B cell (primary cell): Measurements from ENCODE around the gene TTLL8. TPM values are rescaled to one million over a fixed set of nuclear protein-coding genes. Genes with fewer than 3 reads are reported as not detected.

ENCODE experiments used
- ATAC-seq: fragments of 200-7000 bp; cut with Tn5 transposase; one replicate; pipeline ENCODE4 v1.10.0; 2021; ENCODE audit warnings: low read depth, mild to moderate bottlenecking, moderate number of reproducible peaks, moderate library complexity
- CTCF ChIA-PET: fragments of 350-600 bp; sonication (Branson Sonifier 250); formaldehyde crosslinking; loops from one replicate; lab custom pipeline; 2021; ENCODE audit warnings: antibody characterized with exemption, inconsistent platforms; lab: Charles Lee
- POLR2A ChIA-PET: fragments of 350-600 bp; sonication (Branson Sonifier 250); formaldehyde crosslinking; loops from one replicate; lab custom pipeline; 2021; ENCODE audit warnings: antibody characterized with exemption; lab: Charles Lee
- DNase-seq: peaks from one replicate; pipeline ENCODE4 v3.0.0; 2013
- H2AFZ ChIP-seq: 2 replicates; pipeline ENCODE4 v1.6.1; 2012; ENCODE audit warnings: mild to moderate bottlenecking, low read depth, low read length; ENCODE audit not compliant: insufficient read depth, poor library complexity, severe bottlenecking
- H3K27ac ChIP-seq, 2 donors: 1 replicate in 1 of 2; 2 replicates in 1 of 2; pipeline ENCODE4 v1.5.1; 2012 to 2013; ENCODE audit warnings: low read length in 2 of 2, mild to moderate bottlenecking in 2 of 2, moderate library complexity in 1 of 2
- H3K27me3 ChIP-seq, 4 experiments: fragments of 200-600 bp in 1 of 4; sonication (generic) in 1 of 4; replicated peaks in 1 of 4; 1 replicate in 2 of 4; 2 replicates in 2 of 4; pipeline versions ENCODE4 v1.6.1 to v1.7.0; 2013 to 2016; ENCODE audit warnings: low read length in 3 of 4, mild to moderate bottlenecking in 2 of 4, mixed read lengths in 1 of 4, moderate library complexity in 1 of 4; ENCODE audit not compliant: insufficient read depth in 4 of 4, control insufficient read depth in 3 of 4; ENCODE audit errors: control extremely low read depth in 1 of 4
- H3K36me3 ChIP-seq, 2 experiments: replicated peaks in 1 of 2; 1 replicate in 1 of 2; 2 replicates in 1 of 2; pipeline versions ENCODE4 v1.6.1 to v1.7.1; 2013; ENCODE audit warnings: low read length in 1 of 2; ENCODE audit not compliant: insufficient read depth in 2 of 2, control insufficient read depth in 1 of 2; ENCODE audit errors: control extremely low read depth in 1 of 2, extremely low read depth in 1 of 2
- H3K4me1 ChIP-seq, 2 donors: fragments of 200-600 bp in 1 of 2; sonication (generic) in 1 of 2; 1 replicate in 1 of 2; 2 replicates in 1 of 2; pipeline versions ENCODE4 v1.5.1 to v1.6.1; 2013 to 2017; ENCODE audit warnings: low read length in 2 of 2; ENCODE audit not compliant: control insufficient read depth in 2 of 2, insufficient read depth in 2 of 2
- H3K4me2 ChIP-seq: replicated peaks from 2 replicates; pipeline ENCODE3; 2012; ENCODE audit warnings: mild to moderate bottlenecking, low read depth, low read length; ENCODE audit not compliant: poor library complexity, severe bottlenecking
- H3K4me3 ChIP-seq, 5 experiments: fragments of 200-600 bp in 1 of 5; sonication (generic) in 1 of 5; 1 replicate in 3 of 5; 2 replicates in 2 of 5; pipeline versions ENCODE4 v1.5.1 to v1.7.0; 2011 to 2016; ENCODE audit warnings: low read length in 4 of 5, mild to moderate bottlenecking in 4 of 5, low read depth in 2 of 5, control low read depth in 1 of 5, moderate library complexity in 1 of 5; ENCODE audit not compliant: insufficient read depth in 1 of 5; ENCODE audit errors: control extremely low read depth in 1 of 5, extremely low read depth in 1 of 5
- H3K79me2 ChIP-seq: fragments of 200-600 bp; sonication (generic); one replicate; pipeline ENCODE4 v1.6.0; 2016; ENCODE audit warnings: low read length; ENCODE audit not compliant: control insufficient read depth, insufficient read depth
- H3K9ac ChIP-seq: fragments of 200-600 bp; sonication (generic); 2 replicates; pipeline ENCODE4 v1.6.1; 2017; ENCODE audit warnings: mild to moderate bottlenecking, low read length, moderate library complexity
- H3K9me3 ChIP-seq, 3 donors: one replicate each; pipeline versions ENCODE4 v1.6.1 to v1.7.1; 2013; ENCODE audit warnings: low read length in 2 of 3; ENCODE audit not compliant: control insufficient read depth in 2 of 3, insufficient read depth in 1 of 3; ENCODE audit errors: control extremely low read depth in 1 of 3
- H4K20me1 ChIP-seq: 2 replicates; pipeline ENCODE4 v1.6.0; 2012; ENCODE audit warnings: mild to moderate bottlenecking, low read length; ENCODE audit not compliant: insufficient read depth, control insufficient read depth, poor library complexity, severe bottlenecking
- H3K27ac Mint-ChIP-seq: one replicate; pipeline ENCODE4 v1.8.0; 2021; ENCODE audit warnings: mixed read lengths
- H3K27me3 Mint-ChIP-seq: one replicate; pipeline ENCODE4 v1.8.0; 2021; ENCODE audit warnings: mixed read lengths
- H3K4me1 Mint-ChIP-seq: one replicate; pipeline ENCODE4 v1.8.0; 2021; ENCODE audit warnings: mixed read lengths
- H3K4me3 Mint-ChIP-seq: one replicate; pipeline ENCODE4 v1.8.0; 2021; ENCODE audit warnings: mixed read lengths
- H3K9me3 Mint-ChIP-seq: one replicate; pipeline ENCODE4 v1.8.0; 2022; ENCODE audit warnings: mixed read lengths; ENCODE audit not compliant: insufficient read depth
- CTCF ChIP-seq: fragments of 200-600 bp; IDR thresholded peaks from one replicate; pipeline ENCODE4 v1.8.0; 2022; ENCODE audit warnings: antibody characterized with exemption, mild to moderate bottlenecking
- EZH2 ChIP-seq: IDR thresholded peaks from 2 replicates; pipeline ENCODE4 v1.6.1; 2012; ENCODE audit warnings: borderline replicate concordance, low read depth, mild to moderate bottlenecking, moderate library complexity, low read length; ENCODE audit not compliant: insufficient read depth, poor library complexity, severe bottlenecking
- WGBS: methylation state at CpG from one replicate; pipeline ENCODE4 v1.1.5; 2013; ENCODE audit warnings: missing lambda C conversion rate; ENCODE audit not compliant: insufficient coverage; 5-methylcytosine and 5-hydroxymethylcytosine counted together
- intact Hi-C: fragments of 100-400 bp; cut with micrococcal nuclease; formaldehyde crosslinking; loops from one replicate; pipeline ENCODE4 v1.10.0; 2022
- polyA plus RNA-seq: library from polyadenylated mRNA; depleted of rRNA; stranded (reverse); fragments of >200 nt; gene quantifications from 2 replicates; pipeline ENCODE4 v1.2.3, GENCODE V29; 2012
- total RNA-seq, 2 donors: library from RNA; stranded (reverse); fragments of 120-200 nt in 1 of 2; gene quantifications; 1 replicate in 1 of 2; 2 replicates in 1 of 2; pipeline versions ENCODE4 v1.2.3 to v1.2.4, GENCODE V29; 2013 to 2022

TTLL8 gene
- total and polyA plus RNA-seq, 2 donors (not counting 1 experiment from before 2014, with no cell fraction given), result not detected

GRCh38 chr22:49992921-49993648, 65.0 kb downstream of the TTLL8 start:
- Histone ChIP-seq H2AFZ (peak overlapping the region; percentile 69), H3K4me2 (peak overlapping the region; percentile 75), H3K9ac (peak overlapping the region; percentile 23), H3K9me3 (peaks cover 1 to 14% (median 9%) of the 10 kb centered on the region in 3 donors), H3K36me3 (no peaks in the 10 kb centered on the region), H3K27me3 (no peaks in the 10 kb centered on the region), H3K27ac (no peak overlapping the region), H3K79me2 (no peaks in the 10 kb centered on the region), H3K4me3 (no peak overlapping the region), H3K4me1 (peaks cover 11 to 24% of the 10 kb centered on the region in 2 donors), H4K20me1 (no peaks in the 10 kb centered on the region)
- POLR2A ChIA-PET, result interaction anchor here (0.6 to 2.8 kb wide), 6 partner anchors 16 to 63 kb away, joined by 3 to 16 read pairs (median 5); no protein-coding TSS in a partner anchor
- Mint-ChIP-seq H3K9me3 (peaks cover 5% of the 10 kb centered on the region), H3K4me1 (peaks cover 15% of the 10 kb centered on the region), H3K4me3 (peak overlapping the region; percentile 51), H3K27ac (peak overlapping the region; percentile 82), H3K27me3 (no peaks in the 10 kb centered on the region)
- WGBS, result 35% methylated on average over 22 of the region's 23 CpGs
- intact Hi-C loops, result loop anchor here (1.0 to 2.0 kb wide), 2 partner anchors 38 to 62 kb away; no protein-coding TSS in a partner anchor
- ATAC-seq (peak; percentile 96), DNase-seq (peak; percentile 82)
- TF ChIP-seq CTCF (peak; percentile 87), EZH2 (no peak)
- CTCF ChIA-PET, result interaction anchor here (0.7 to 5.6 kb wide), 13 partner anchors 12 to 66 kb away, joined by 3 to 68 read pairs (median 6); partner anchors contain the start of gene PIM3
